ENCODE results near the gene MTMR3. TPM values are rescaled to one million over a fixed set of nuclear protein-coding genes. Genes with fewer than 3 reads are reported as not detected.

Gene MTMR3
- total RNA-seq, 1 experiment from 2014 or later = 27.0 TPM

DNA sequence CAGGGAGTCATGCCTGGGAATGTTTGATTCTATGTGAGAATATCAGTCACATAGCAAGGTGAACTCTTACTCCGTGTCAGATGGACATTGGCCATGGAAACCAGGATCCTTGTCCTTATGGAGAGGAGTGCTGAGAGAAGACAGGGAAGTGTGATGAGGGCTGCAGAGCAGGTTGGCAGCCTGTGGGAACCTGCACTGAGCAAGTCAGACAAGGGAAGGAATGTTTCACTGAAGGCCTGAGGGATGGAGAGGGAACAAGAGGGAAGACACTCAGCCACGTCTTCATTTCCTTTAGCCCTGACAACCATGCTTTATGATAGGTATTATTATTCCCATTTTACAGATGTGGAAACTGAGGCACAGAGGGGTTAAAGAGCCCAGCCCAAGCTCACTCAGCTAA lies 158.9 kb downstream of the MTMR3 start (continued):
- TF ChIP-seq, protein P1, sequence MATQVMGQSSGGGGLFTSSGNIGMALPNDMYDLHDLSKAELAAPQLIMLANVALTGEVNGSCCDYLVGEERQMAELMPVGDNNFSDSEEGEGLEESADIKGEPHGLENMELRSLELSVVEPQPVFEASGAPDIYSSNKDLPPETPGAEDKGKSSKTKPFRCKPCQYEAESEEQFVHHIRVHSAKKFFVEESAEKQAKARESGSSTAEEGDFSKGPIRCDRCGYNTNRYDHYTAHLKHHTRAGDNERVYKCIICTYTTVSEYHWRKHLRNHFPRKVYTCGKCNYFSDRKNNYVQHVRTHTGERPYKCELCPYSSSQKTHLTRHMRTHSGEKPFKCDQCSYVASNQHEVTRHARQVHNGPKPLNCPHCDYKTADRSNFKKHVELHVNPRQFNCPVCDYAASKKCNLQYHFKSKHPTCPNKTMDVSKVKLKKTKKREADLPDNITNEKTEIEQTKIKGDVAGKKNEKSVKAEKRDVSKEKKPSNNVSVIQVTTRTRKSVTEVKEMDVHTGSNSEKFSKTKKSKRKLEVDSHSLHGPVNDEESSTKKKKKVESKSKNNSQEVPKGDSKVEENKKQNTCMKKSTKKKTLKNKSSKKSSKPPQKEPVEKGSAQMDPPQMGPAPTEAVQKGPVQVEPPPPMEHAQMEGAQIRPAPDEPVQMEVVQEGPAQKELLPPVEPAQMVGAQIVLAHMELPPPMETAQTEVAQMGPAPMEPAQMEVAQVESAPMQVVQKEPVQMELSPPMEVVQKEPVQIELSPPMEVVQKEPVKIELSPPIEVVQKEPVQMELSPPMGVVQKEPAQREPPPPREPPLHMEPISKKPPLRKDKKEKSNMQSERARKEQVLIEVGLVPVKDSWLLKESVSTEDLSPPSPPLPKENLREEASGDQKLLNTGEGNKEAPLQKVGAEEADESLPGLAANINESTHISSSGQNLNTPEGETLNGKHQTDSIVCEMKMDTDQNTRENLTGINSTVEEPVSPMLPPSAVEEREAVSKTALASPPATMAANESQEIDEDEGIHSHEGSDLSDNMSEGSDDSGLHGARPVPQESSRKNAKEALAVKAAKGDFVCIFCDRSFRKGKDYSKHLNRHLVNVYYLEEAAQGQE (IDR thresholded peaks at IDR 0.05; ENCODE audit: low read depth) = no peak
- no peak for TF ChIP-seq ZNF274 (IDR thresholded peaks at IDR 0.05; ENCODE audit: low read depth, low read length)
- no peak for TF ChIP-seq CEBPB (IDR thresholded peaks at IDR 0.05; ENCODE audit: low read depth)
- TF ChIP-seq, protein P2, sequence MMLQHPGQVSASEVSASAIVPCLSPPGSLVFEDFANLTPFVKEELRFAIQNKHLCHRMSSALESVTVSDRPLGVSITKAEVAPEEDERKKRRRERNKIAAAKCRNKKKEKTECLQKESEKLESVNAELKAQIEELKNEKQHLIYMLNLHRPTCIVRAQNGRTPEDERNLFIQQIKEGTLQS (IDR thresholded peaks at IDR 0.05) = no peak
- TF ChIP-seq EZH2 (IDR thresholded peaks at IDR 0.05) = no peak
- TF ChIP-seq FOSL1 (IDR thresholded peaks at IDR 0.05; ENCODE audit: low read depth) = no peak
- TF ChIP-seq EGR1 (IDR thresholded peaks at IDR 0.05; ENCODE audit: low read depth) = no peak
- no peak for TF ChIP-seq YY1 (IDR thresholded peaks at IDR 0.05; ENCODE audit: extremely low read depth, insufficient replicate concordance, low read depth, low read length)
- no peak for TF ChIP-seq TCF7L2 (IDR thresholded peaks at IDR 0.05; ENCODE audit: borderline replicate concordance, extremely low read depth, insufficient read depth, insufficient read length)

DNA sequence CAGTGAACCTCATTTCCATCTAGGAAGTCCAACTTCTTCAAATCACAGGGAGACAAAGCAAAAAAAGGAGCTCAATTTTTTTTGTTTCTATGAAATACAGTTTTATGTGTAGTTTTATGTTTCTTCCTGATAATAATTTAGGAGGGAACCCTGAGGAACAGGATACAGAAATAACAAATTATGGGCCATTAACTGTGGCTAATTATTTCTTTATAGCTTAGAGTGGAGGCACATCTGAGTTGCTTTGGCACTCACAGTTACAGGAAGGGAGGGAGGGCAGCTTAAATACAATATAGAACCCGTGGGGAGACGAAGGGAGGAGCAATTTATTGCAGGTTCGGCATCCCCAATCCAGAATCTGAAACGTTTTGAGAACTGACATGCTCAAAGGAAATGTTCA lies 160.2 kb downstream of the MTMR3 start:
- ChIA-PET CTCF (no interaction called here), POLR2A (no interaction called here), RAD21 (ENCODE audit: low non-redundant PET in 1 of 2, low total read pairs in 2 of 2, uncharacterized antibody in 2 of 2, unreplicated experiment in 2 of 2) (no interaction called here)
- Histone ChIP-seq H3K4me3 (replicated peaks in 1 of 2; ENCODE audit: low read depth in 1 of 2, low read length in 2 of 2) (no peak overlapping the region), H3K9me2 (ENCODE audit: insufficient read depth) (no peaks in the 10 kb centered on the region), H3K4me2 (ENCODE audit: low read length) (no peak overlapping the region), H3K9me3 (ENCODE audit: control insufficient read depth in 1 of 2, insufficient read depth in 1 of 2, low read depth in 1 of 2, low read length in 2 of 2) (no peaks in the 10 kb centered on the region), H3K79me2 (ENCODE audit: insufficient read depth, low read length) (no peaks in the 10 kb centered on the region), H2AFZ (ENCODE audit: low read depth, low read length, poor library complexity, severe bottlenecking) (no peak overlapping the region), H3K27me3 (ENCODE audit: insufficient read depth, low read length) (no peaks in the 10 kb centered on the region), H3K4me1 (ENCODE audit: control insufficient read depth in 1 of 2, insufficient read depth in 2 of 2, low read length in 2 of 2) (peaks cover 27 to 29% of the 10 kb centered on the region in 2 experiments), H4K20me1 (ENCODE audit: insufficient read depth) (no peaks in the 10 kb centered on the region), H3K9ac (ENCODE audit: low read length) (no peak overlapping the region), H3K27ac (ENCODE audit: low read depth, low read length) (no peak overlapping the region), H3K36me3 (ENCODE audit: control insufficient read depth in 1 of 2, insufficient read depth in 2 of 2, low read length in 2 of 2) (no peaks in the 10 kb centered on the region)
- no TSS peak for BruUV-seq (replicated peaks)
- TF ChIP-seq YY1 (IDR thresholded peaks at IDR 0.05; ENCODE audit: extremely low read depth, insufficient replicate concordance, low read depth, low read length) (no peak), POLR2A (IDR thresholded peaks at IDR 0.05; ENCODE audit: borderline replicate concordance, extremely low read depth, insufficient read depth, insufficient read length) (no peak), ELF1 (IDR thresholded peaks at IDR 0.05; ENCODE audit: borderline replicate concordance, low read depth) (no peak), EGR1 (IDR thresholded peaks at IDR 0.05; ENCODE audit: low read depth) (no peak), CBX3 (IDR thresholded peaks at IDR 0.05; ENCODE audit: low read depth) (no peak)
- no peak for DNase-seq (ENCODE audit: low read depth, low spot score)
- ATAC-seq = no peak
- intact Hi-C loops (cut with micrococcal nuclease) = no loop called here

Data from HCT116 (cell line).